NCI-H1436 treated with DMSO at 0.1 percent for 48 hours (cell line): ENCODE data around the gene PELI2.

ENCODE experiments used
- DNase-seq: peaks from one replicate; lab custom pipeline; 2025; lab: John Stamatoyannopoulos, UW

The PELI2 gene

GRCh38 chr14:56119201-56119981 is 1.2 kb downstream of the PELI2 start:
- no peak for DNase-seq

- DNase-seq: no peak
These were observed 2.0 kb downstream of the PELI2 start for GRCh38 chr14:56120091-56120691.

GRCh38 chr14:56121816-56122215 is 3.6 kb downstream of the PELI2 start:
- DNase-seq: no peak

GRCh38 chr14:56122301-56122700 is 4.1 kb downstream of the PELI2 start:
- DNase-seq: no peak

GRCh38 chr14:56124327-56124726 is 6.1 kb downstream of the PELI2 start:
- no peak for DNase-seq

- DNase-seq: no peak
These were observed 7.8 kb downstream of the PELI2 start for GRCh38 chr14:56125772-56126636.

- no peak for DNase-seq
These were observed 8.4 kb downstream of the PELI2 start for GRCh38 chr14:56126637-56126913.

- no peak for DNase-seq
These were observed 8.9 kb downstream of the PELI2 start for GRCh38 chr14:56127156-56127555.

GRCh38 chr14:56129092-56129491 is 10.9 kb downstream of the PELI2 start:
- DNase-seq: no peak

- no peak for DNase-seq
These were observed 11.7 kb downstream of the PELI2 start for GRCh38 chr14:56129933-56130332.

- no peak for DNase-seq
These were observed 13.0 kb downstream of the PELI2 start for GRCh38 chr14:56131004-56131864.

- DNase-seq: no peak
These were observed 13.9 kb downstream of the PELI2 start for GRCh38 chr14:56131865-56132833.

- no peak for DNase-seq
These were observed 15.3 kb downstream of the PELI2 start for GRCh38 chr14:56133547-56133946.

- DNase-seq: no peak
These were observed 16.8 kb downstream of the PELI2 start for GRCh38 chr14:56135001-56135400.

GRCh38 chr14:56135668-56136067 is 17.5 kb downstream of the PELI2 start:
- DNase-seq: no peak

GRCh38 chr14:56136571-56137452 is 18.6 kb downstream of the PELI2 start:
- no peak for DNase-seq

- no peak for DNase-seq
These were observed 19.2 kb downstream of the PELI2 start for GRCh38 chr14:56137453-56137807.

GRCh38 chr14:56137849-56138248 is 19.6 kb downstream of the PELI2 start:
- no peak for DNase-seq

GRCh38 chr14:56138928-56139327 is 20.7 kb downstream of the PELI2 start:
- no peak for DNase-seq

GRCh38 chr14:56142314-56142713 is 24.1 kb downstream of the PELI2 start:
- DNase-seq: no peak
